Bronchus fibroblast of lung (primary cell): Measurements from ENCODE around the gene VTN. TPM values are rescaled to one million over a fixed set of nuclear protein-coding genes. Genes with fewer than 3 reads are reported as not detected.

ENCODE experiments used
- total RNA-seq: library from RNA; depleted of rRNA; stranded (reverse); fragments of >200 nt; gene quantifications from 2 replicates; pipeline ENCODE4 v1.2.3, GENCODE V29; 2015

Gene VTN, protein sequence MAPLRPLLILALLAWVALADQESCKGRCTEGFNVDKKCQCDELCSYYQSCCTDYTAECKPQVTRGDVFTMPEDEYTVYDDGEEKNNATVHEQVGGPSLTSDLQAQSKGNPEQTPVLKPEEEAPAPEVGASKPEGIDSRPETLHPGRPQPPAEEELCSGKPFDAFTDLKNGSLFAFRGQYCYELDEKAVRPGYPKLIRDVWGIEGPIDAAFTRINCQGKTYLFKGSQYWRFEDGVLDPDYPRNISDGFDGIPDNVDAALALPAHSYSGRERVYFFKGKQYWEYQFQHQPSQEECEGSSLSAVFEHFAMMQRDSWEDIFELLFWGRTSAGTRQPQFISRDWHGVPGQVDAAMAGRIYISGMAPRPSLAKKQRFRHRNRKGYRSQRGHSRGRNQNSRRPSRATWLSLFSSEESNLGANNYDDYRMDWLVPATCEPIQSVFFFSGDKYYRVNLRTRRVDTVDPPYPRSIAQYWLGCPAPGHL
- under 0.01 TPM in 1 of 2 replicates, not detected in the other for total RNA-seq

DNA sequence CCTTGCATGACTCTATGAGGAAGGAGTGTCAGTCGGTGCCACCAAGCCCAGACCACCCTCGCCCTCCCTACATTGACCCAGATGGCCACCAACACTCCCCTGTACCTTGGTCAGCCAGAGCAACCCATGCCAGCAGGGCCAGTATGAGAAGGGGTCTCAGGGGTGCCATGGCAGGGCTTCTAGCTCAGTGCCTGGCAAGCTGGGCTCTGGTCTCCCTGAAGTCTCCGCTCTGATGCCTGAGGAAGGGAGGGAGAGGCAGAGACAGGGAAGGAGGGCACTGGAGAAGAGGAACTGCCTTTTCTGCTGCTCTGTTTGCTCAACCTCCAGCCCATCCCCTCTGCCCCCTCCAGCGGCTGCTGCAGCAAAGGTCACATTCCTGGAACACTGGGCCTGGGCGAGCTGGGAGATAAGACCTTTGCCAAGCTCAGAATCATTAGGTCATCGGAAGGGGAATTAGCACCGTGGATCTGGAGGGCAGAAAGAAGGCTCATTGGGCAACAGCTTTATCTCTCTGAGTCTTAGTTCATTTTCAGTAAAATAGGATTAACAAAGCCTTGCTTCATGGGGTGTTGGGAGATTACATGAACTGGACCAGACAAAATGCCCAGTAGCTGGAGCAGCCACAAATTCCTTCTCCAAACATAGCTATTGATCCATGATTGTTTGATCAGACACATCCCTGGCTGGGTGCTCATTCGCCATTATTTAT is at the start of gene VTN:
Gene VTN (minus strand): TSS at position 273 of the 709 bp plus-strand sequence. CDS start 104 bp downstream, at position 169.

DNA sequence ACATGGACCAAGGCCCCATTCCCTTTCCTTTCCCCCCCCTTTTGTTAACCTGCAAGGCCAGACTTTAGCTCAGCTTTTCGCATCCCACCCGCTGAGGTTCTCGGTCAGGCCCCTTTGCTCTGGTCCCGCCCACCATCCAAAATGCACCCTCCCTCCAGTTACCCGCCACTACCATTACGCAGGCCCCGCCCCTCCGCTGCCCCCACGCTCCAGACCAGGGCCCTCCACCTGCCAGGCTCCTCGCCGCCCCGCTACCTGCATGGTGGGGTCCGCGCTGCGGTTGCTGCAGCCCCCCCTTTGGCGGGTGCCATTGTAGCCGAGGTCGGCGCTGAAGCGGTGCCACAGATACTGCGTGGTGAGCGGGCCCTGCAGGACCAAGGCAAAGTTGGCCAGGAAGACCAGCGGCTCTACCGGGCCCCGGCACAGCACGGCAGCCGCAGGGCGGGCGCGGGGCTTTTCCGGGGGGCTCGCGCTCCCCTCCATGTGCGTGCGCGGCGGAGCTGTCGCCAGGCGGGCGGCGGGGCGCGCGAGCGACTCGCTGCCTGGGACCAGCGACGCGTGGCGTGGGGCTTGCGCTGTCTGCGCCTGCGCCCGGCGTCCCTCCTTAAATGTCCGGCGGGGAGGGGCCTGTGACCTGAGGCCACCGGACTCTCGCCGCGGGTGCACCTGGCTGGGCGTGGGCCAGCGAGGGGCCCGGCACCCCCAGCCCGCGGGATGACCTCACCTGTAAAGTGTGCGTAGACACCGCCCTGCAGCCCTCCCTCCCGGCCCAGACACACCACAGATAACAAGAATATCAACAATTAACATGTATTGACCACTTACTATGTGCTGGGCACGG is 35.7 kb upstream of the VTN start, which contains the start of gene SLC46A1:
Gene SLC46A1 (minus strand): TSS at position 581 of the 841 bp plus-strand sequence. CDS start 98 bp downstream, at position 483.

DNA sequence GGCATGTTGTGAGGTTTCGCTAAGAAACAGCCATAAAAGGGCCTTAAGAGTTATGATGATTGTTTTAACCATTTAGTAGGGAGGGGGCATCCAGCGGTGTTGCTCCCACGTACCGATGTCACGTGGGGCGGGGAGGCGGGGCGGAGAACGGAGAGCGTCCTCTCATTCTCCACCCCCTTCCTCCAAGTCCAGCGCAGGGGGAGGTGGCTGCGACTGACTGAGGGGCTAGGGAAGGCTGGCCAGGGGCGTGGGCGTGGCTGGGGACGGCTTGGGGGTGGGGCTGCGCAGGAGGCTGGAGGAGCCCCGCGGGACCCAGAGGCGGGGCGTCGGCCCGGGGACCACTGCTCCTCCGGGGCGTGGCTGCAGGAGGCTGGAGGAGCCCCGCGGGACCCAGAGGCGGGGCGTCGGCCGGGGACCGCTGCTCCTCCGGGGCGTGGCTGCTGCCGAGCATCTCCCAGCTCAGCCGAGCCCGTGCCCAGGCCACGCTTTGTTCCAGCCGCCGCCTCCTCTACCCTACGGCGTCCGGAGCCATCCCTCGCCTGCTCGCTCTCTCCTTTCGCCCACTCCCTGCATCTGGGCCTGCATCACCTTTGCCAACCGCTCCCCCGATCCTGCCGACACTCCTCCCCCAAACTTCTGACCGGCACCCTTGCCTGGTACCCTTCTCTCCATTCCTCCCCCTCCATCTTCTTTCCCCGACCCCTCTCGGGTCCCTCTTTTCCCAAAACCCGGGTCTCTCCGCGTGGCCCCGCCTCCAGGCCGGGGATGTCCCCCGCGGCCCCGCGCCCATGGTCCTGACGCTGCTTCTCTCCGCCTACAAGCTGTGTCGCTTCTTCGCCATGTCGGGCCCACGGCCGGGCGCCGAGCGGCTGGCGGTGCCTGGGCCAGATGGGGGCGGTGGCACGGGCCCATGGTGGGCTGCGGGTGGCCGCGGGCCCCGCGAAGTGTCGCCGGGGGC is 1.4 kb upstream of the VTN start, which contains the start of gene SARM1:
Gene SARM1 (plus strand): TSS at position 450 of the 958 bp plus-strand sequence. CDS start 339 bp downstream, at position 789.

DNA sequence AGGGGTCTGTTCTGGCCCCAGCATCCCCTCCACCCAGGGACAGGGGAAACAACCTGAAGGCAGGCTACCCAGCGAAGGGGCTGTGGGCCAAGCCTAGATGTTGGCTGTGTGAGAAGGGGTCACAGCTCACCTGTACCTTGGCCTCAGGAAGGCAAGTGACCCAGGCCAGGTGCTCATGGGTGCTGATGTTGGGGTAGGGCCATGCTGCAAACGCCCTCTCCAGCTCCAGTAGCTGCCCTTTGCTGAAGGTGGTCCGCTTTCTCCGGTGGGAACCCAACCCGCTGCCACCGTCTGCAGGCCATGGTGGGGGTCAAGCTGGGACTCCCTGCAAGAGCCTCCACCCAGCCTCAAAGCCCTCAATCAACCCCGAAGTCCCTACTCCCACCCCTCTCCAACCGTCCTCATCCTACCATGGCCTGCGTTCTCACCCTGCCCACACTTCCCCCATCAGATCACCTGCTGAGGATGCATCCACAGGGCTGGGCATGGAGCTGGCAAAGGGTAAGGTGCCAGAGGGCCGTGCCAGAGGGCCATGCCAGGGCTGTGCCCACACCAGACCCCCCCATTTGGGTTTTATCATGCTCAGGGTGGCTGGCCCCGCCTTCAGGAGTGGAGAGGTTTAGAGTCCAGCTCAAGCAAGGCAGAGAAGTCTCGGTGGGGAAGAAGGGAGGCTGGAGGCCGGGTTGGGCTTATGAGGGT is 5.3 kb downstream of the VTN start, which contains the start of gene SEBOX:
Gene SEBOX (minus strand): TSS at position 535 of the 699 bp plus-strand sequence. CDS start 48 bp downstream, at position 487.

DNA sequence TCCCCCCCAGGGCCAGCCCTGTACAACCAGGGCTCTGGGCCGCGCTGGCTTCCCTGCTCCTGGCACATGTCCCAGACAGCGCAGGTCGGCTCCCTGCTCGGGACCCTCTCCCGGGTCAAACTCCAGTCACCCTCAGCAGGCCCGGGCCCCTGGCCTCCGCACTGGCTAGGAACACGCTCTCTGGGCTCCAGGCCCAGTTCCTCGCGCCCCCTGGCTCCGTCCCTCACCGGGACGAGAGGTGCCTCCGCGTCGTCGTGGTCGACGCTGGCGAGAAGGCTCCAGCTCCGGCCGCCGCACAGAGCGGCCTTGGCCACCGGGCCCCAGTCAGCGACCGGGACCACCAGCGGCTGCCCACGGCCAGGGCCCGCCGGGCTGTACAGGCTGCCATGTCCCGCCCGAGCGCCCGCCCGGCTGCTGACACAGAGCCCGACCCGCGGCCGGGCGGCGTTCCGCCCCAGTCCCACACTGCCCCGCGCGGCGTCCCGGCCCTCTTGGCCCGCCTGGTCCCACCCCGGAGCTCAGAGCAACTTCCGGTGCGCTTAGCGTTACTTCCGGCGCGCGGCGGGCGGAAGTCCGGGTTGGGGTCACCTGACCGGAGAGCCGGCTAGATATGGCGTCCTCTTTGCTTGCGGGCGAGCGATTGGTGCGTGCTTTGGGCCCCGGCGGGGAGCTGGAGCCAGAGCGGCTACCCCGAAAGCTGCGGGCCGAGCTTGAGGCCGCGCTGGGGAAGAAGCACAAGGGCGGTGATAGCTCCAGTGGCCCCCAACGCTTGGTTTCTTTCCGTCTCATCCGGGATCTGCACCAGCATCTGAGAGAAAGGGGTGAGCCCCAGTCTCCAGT is 12.8 kb downstream of the VTN start, which contains the start of gene POLDIP2:
Gene POLDIP2 (minus strand): TSS at position 467 of the 840 bp plus-strand sequence. CDS start 79 bp downstream, at position 388.

DNA sequence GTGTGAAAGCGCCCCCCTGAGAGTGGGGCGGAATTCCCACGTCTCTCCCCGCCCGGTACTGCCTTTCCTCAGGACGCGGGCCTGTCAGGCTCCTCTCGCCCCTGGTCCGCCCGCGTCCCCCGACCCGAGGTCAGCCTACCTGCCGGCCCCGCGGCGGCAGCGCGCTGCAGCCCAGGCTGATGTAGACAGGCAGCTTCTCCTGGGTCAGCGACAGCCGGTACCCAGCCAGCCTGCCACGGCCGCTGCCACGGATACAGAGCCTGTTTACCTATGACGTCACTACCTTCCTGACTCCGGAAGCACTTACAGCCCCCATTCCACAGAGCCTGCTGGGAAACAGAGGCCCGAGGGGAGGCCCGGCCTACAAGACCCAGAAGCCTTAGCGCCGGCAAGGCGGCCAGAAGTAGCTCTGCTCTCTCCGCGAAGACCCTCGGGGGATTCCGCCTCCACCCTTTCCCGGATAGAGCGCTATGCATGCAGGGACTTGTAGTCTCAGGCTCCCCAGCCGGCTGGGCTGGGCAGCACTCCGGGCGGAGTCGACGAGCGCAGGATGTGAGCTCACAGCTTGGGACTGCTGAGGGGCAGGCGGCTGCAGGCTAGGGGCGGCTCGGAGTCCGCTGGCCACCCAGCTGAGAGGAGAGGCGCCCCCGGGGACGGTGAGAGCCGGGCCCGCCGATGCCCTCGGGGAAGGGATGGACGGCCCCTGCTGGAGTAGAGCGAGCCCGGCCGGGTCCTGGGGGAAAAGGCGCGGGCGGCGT is 34.7 kb downstream of the VTN start, which contains the start of the genes IFT20 and TNFAIP1:
Gene IFT20 (minus strand): TSS at position 272 of the 758 bp plus-strand sequence. CDS start 3,487 bp downstream, outside the sequence.
Gene TNFAIP1 (plus strand): TSS at position 561 of the 758 bp plus-strand sequence. CDS start 3,761 bp downstream, outside the sequence.

DNA sequence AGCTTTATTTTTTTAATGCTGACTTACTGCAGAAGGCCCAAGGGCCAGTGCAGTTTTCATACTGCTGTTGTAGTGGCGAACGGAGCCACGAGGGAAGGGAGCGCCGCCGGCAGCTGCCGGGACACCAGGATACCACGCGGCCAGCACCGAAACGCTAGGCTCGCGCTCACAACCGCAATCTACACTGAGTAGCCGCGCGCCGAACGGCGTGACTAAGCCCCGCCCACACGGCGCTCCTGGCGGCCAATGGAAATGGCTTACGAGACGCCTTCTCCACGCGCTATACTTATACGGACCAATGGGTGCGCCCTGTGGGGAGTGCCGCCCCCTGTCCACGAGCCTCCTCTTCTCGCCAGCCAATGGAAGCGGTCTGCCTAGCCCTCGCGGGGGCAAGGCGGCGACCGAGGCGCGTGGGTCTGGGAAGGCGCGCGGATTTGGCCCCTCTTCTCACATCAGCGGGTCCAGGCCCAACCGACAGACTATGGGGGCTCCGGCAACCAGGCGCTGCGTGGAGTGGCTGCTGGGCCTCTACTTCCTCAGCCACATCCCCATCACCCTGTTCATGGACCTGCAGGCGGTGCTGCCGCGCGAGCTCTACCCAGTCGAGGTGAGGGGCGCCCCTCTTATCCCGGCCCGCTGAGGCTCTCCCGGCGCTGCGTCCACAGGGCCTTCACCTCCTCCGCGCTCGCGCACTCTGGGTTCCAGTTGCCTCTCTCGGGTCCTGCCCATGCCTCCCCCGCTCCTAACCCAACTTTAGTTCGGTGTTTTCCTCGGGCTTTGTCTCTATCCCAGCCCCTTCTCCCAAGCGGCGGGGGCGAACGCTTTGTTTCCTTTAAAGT is 51.1 kb downstream of the VTN start, which contains the start of gene TMEM97:
Gene TMEM97 (plus strand): TSS at position 442 of the 839 bp plus-strand sequence. CDS start 40 bp downstream, at position 482.

Other genes with a start within 250 kb of the VTN start
- 77.3 and 77.8 TPM in 2 replicates for gene TMEM97, start 51.1 kb downstream of the VTN start, total RNA-seq
- gene IFT20, start 34.8 kb downstream of the VTN start, total RNA-seq = 34.1 and 34.3 TPM in 2 replicates
- gene TNFAIP1, start 34.5 kb downstream of the VTN start, total RNA-seq = 27.7 and 29.4 TPM in 2 replicates
- 137 and 149 TPM in 2 replicates for gene POLDIP2, start 12.8 kb downstream of the VTN start, total RNA-seq
- not detected in 2 replicates for gene SEBOX, start 5.1 kb downstream of the VTN start, total RNA-seq
- 5.2 and 9.1 TPM in 2 replicates for gene SARM1, start 1.4 kb upstream of the VTN start, total RNA-seq
- 2.4 and 2.7 TPM in 2 replicates for gene SLC46A1, start 35.9 kb upstream of the VTN start, total RNA-seq
- not detected in 2 replicates for gene SLC13A2, start 103.3 kb upstream of the VTN start, total RNA-seq
- gene FOXN1, start 136.0 kb upstream of the VTN start, total RNA-seq = not detected in 2 replicates
- 21.0 and 24.8 TPM in 2 replicates for gene UNC119, start 182.3 kb upstream of the VTN start, total RNA-seq
- gene PIGS, start 201.2 kb upstream of the VTN start, total RNA-seq = 69.6 and 72.1 TPM in 2 replicates
- 62.4 and 80.3 TPM in 2 replicates for gene ALDOC, start 206.6 kb upstream of the VTN start, total RNA-seq
- gene SPAG5, start 228.7 kb upstream of the VTN start, total RNA-seq = 65.1 and 70.4 TPM in 2 replicates
- gene RSKR, start 243.9 kb upstream of the VTN start, total RNA-seq = 2.4 and 4.0 TPM in 2 replicates